DND-41 (cell line): ENCODE measurements around the gene TCF21.

Experiments used
- ATAC-seq: fragments of 200-7000 bp; cut with Tn5 transposase; 3 replicates; pipeline ENCODE4 v1.9.1; 2021; ENCODE audit warnings: low read depth; ENCODE audit not compliant: insufficient read depth
- DNase-seq: peaks from one replicate; pipeline ENCODE4 v3.0.0-alpha.2; 2020
- H2AFZ ChIP-seq: 2 replicates; pipeline ENCODE4 v1.6.0; 2012; ENCODE audit warnings: low read depth, low read length
- H3K27ac ChIP-seq: 2 replicates; pipeline ENCODE4 v1.5.1; 2012; ENCODE audit warnings: low read length, inconsistent platforms
- H3K27me3 ChIP-seq: fragments of 200-600 bp; sonication (generic); 2 replicates; pipeline ENCODE4 v1.6.0; 2012; ENCODE audit warnings: low read length, mild to moderate bottlenecking, inconsistent platforms; ENCODE audit not compliant: insufficient read depth, poor library complexity
- H3K36me3 ChIP-seq: 2 replicates; pipeline ENCODE4 v1.5.1; 2012; ENCODE audit warnings: low read length, inconsistent platforms; ENCODE audit not compliant: insufficient read depth
- H3K4me1 ChIP-seq: 2 replicates; pipeline ENCODE4 v1.5.1; 2012; ENCODE audit warnings: mild to moderate bottlenecking, low read length; ENCODE audit not compliant: insufficient read depth
- H3K4me2 ChIP-seq: 2 replicates; pipeline ENCODE4 v1.6.0; 2012; ENCODE audit warnings: mild to moderate bottlenecking, moderate library complexity, low read length, inconsistent platforms; ENCODE audit not compliant: insufficient read depth
- H3K4me3 ChIP-seq, 2 experiments: fragments of 200-600 bp in 1 of 2; shearing (Covaris generic) in 1 of 2; 2 replicates each; pipeline ENCODE4 v1.5.1; 2012 to 2016; ENCODE audit warnings: inconsistent platforms in 2 of 2, low read length in 2 of 2, mild to moderate bottlenecking in 2 of 2, low read depth in 1 of 2, moderate library complexity in 1 of 2
- H3K79me2 ChIP-seq: 2 replicates; pipeline ENCODE4 v1.6.0; 2012; ENCODE audit warnings: low read length, inconsistent platforms; ENCODE audit not compliant: insufficient read depth
- H3K9ac ChIP-seq: 2 replicates; pipeline ENCODE4 v1.6.0; 2012; ENCODE audit warnings: low read depth, mild to moderate bottlenecking, inconsistent platforms, low read length, moderate library complexity
- H3K9me3 ChIP-seq: 2 replicates; pipeline ENCODE4 v1.5.1; 2012; ENCODE audit warnings: low read length, moderate library complexity, mild to moderate bottlenecking, inconsistent platforms; ENCODE audit not compliant: insufficient read depth, severe bottlenecking
- H4K20me1 ChIP-seq: 2 replicates; pipeline ENCODE4 v1.6.0; 2012; ENCODE audit warnings: low read length; ENCODE audit not compliant: insufficient read depth
- CTCF ChIP-seq: IDR thresholded peaks from 2 replicates; pipeline ENCODE4 v1.5.1; 2012; ENCODE audit warnings: borderline replicate concordance, low read length, moderate library complexity, mild to moderate bottlenecking; ENCODE audit not compliant: poor library complexity, severe bottlenecking; ENCODE audit errors: extremely low read depth
- EZH2 ChIP-seq: IDR thresholded peaks from 3 replicates; pipeline ENCODE4 v1.6.1; 2012; ENCODE audit warnings: borderline replicate concordance, low read depth, mild to moderate bottlenecking, moderate library complexity, low read length, inconsistent platforms; ENCODE audit not compliant: severe bottlenecking

TCF21 gene

DNA sequence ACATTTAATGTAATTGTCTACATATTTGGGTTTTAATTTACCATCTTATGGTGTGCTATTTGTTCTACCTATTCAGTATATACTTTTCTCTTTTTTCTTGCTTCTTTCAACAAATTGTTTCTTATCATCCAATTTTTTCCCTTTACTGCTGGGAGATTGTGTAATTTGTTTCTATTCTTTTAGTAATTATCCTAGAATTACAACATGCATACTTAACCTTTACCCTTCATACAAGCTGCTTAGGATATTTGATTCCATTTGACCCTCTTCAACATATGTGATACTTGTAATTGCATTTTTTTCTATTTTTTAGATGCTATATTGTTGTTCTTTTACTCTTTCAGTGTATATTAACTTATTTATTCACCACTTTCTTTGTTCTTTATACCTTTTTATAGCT is 49.0 kb downstream of the TCF21 start:
- Histone ChIP-seq H4K20me1 (no peaks in the 10 kb centered on the region), H2AFZ (no peak overlapping the region), H3K9ac (no peak overlapping the region), H3K27me3 (peaks cover 3% of the 10 kb centered on the region), H3K4me2 (no peak overlapping the region), H3K9me3 (no peaks in the 10 kb centered on the region), H3K4me1 (no peaks in the 10 kb centered on the region), H3K36me3 (no peaks in the 10 kb centered on the region), H3K79me2 (no peaks in the 10 kb centered on the region), H3K27ac (no peak overlapping the region), H3K4me3 (no peak overlapping the region)
- DNase-seq, result no peak
- ATAC-seq, result no peak
- TF ChIP-seq CTCF (no peak), EZH2 (no peak)

DNA sequence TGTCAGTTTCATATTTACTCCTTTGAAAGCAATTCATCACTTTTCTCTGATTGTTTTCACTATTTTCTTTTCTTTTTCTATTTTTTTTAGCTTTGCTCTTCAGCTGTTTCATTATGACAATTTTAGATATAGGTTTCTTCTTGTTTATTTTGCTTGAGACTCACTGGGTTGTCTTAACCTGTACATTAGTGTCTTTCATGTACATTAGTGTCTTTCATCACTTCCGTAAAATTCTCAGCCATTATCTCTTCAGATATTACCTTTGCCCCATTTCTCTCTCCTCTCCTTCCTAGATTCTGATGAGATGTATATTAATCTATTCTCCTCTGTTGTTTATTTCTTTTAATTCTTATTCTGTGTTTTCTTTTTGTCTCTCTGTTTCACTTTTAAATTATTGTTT is 49.6 kb downstream of the TCF21 start:
- TF ChIP-seq CTCF (no peak), EZH2 (no peak)
- Histone ChIP-seq H3K79me2 (no peaks in the 10 kb centered on the region), H3K27ac (no peak overlapping the region), H2AFZ (no peak overlapping the region), H3K4me3 (no peak overlapping the region), H3K9me3 (no peaks in the 10 kb centered on the region), H3K9ac (no peak overlapping the region), H3K4me1 (no peaks in the 10 kb centered on the region), H3K4me2 (no peak overlapping the region), H3K27me3 (peaks cover 3% of the 10 kb centered on the region), H3K36me3 (no peaks in the 10 kb centered on the region), H4K20me1 (no peaks in the 10 kb centered on the region)
- ATAC-seq (no peak), DNase-seq (no peak)

- Histone ChIP-seq H3K4me2 (no peak overlapping the region), H3K79me2 (no peaks in the 10 kb centered on the region), H3K4me1 (no peaks in the 10 kb centered on the region), H2AFZ (no peak overlapping the region), H3K27ac (no peak overlapping the region), H3K27me3 (peaks cover 6% of the 10 kb centered on the region), H3K9me3 (no peaks in the 10 kb centered on the region), H3K4me3 (no peak overlapping the region), H3K9ac (no peak overlapping the region), H3K36me3 (no peaks in the 10 kb centered on the region), H4K20me1 (no peaks in the 10 kb centered on the region)
- ATAC-seq, result no peak
- TF ChIP-seq CTCF (no peak), EZH2 (no peak)
- DNase-seq, result no peak
Measured at GRCh38 chr6:133939778-133940667, 51.1 kb downstream of the TCF21 start.
